Ascending aorta (tissue), 2 donors: ENCODE results near the gene GRIFIN. TPM values are rescaled to one million over a fixed set of nuclear protein-coding genes. Genes with fewer than 3 reads are reported as not detected.

Source experiments
- DNase-seq, 2 donors: peaks; one replicate each; pipeline ENCODE4 v3.0.0-alpha.2; 2019; ENCODE audit warnings: low spot score in 2 of 2
- H3K27ac ChIP-seq, 2 donors: fragments of 200-600 bp; sonication (generic); one replicate each; pipeline ENCODE4 v1.5.1; 2016 to 2017; ENCODE audit warnings: mild to moderate bottlenecking in 1 of 2
- H3K27me3 ChIP-seq: fragments of 200-600 bp; sonication (generic); one replicate; pipeline ENCODE4 v1.5.1; 2017
- H3K36me3 ChIP-seq, 2 donors: fragments of 200-600 bp; sonication (generic); one replicate each; pipeline ENCODE4 v1.5.1; 2016
- H3K4me1 ChIP-seq, 2 donors: fragments of 200-600 bp; sonication (generic); one replicate each; pipeline ENCODE4 v1.5.1; 2016 to 2017; ENCODE audit warnings: mild to moderate bottlenecking in 1 of 2
- H3K4me3 ChIP-seq, 2 donors: fragments of 200-600 bp; sonication (generic); one replicate each; pipeline ENCODE4 v1.5.1; 2016 to 2017; ENCODE audit warnings: mild to moderate bottlenecking in 1 of 2
- H3K9me3 ChIP-seq, 2 donors: fragments of 200-600 bp; sonication (generic); one replicate each; pipeline ENCODE4 v1.5.1; 2016
- CTCF ChIP-seq, 3 experiments: fragments of 200-600 bp in 2 of 3; fragments of 450-650 bp in 1 of 3; sonication (generic) in 2 of 3; IDR thresholded peaks; one replicate each; pipeline ENCODE4 v1.5.1; 2016 to 2019; ENCODE audit warnings: antibody characterized with exemption in 3 of 3, mild to moderate bottlenecking in 1 of 3, moderate library complexity in 1 of 3
- intact Hi-C: fragments of 100-400 bp; cut with DNase I; formaldehyde crosslinking; loops from one replicate; pipeline ENCODE4 v1.15.1; 2023
- total RNA-seq: library from RNA; depleted of rRNA; stranded (reverse); fragments of >200 nt; gene quantifications from one replicate; pipeline ENCODE4 v1.1.0, GENCODE V29; 2016

GRIFIN gene
- total RNA-seq, 1 donor from 2014 or later = not detected

- intact Hi-C loops = loop anchor here (2.0 to 5.0 kb wide), 2 partner anchors 30 to 39 kb away; partner anchors contain the start of genes BRAT1 and IQCE
- DNase-seq = no peak
- H3K36me3 ChIP-seq = no peaks in the 10 kb centered on the region
Observed at GRCh38 chr7:2518737-2519118, 42.5 kb upstream of the GRIFIN start.

GRCh38 chr7:2517678-2518507, 41.7 kb upstream of the GRIFIN start:
- Histone ChIP-seq H3K4me3 (no peak overlapping the region), H3K4me1 (peaks cover 6 to 13% of the 10 kb centered on the region in 2 donors), H3K27ac (no peak overlapping the region), H3K36me3 (no peaks in the 10 kb centered on the region), H3K9me3 (no peaks in the 10 kb centered on the region), H3K27me3 (peaks cover 9% of the 10 kb centered on the region)
- no peak for DNase-seq
- intact Hi-C loops = loop anchor here (2.0 to 5.0 kb wide), 3 partner anchors 29 to 41 kb away; partner anchors contain the start of genes BRAT1, GRIFIN and IQCE
- TF ChIP-seq CTCF (IDR thresholded peaks at IDR 0.05) = no peak

More at GRCh38 chr7:2518737-2519118, 42.5 kb upstream of the GRIFIN start:
- Histone ChIP-seq H3K27ac (no peak overlapping the region), H3K4me1 (peaks cover 6 to 20% of the 10 kb centered on the region in 2 donors), H3K27me3 (peaks cover 12% of the 10 kb centered on the region), H3K4me3 (peak overlapping the region; percentile 72 to 74), H3K9me3 (no peaks in the 10 kb centered on the region)
- no peak for TF ChIP-seq CTCF (IDR thresholded peaks at IDR 0.05)

GRCh38 chr7:2517026-2517425, 40.8 kb upstream of the GRIFIN start:
- Histone ChIP-seq H3K27ac (no peak overlapping the region), H3K27me3 (peaks cover 5% of the 10 kb centered on the region), H3K4me1 (peaks cover 6 to 7% of the 10 kb centered on the region in 2 donors), H3K9me3 (no peaks in the 10 kb centered on the region), H3K36me3 (no peaks in the 10 kb centered on the region), H3K4me3 (no peak overlapping the region)
- intact Hi-C loops = loop anchor here (2.0 to 5.0 kb wide), 2 partner anchors 40 kb away; partner anchors contain the start of genes BRAT1, GRIFIN and IQCE
- no peak for DNase-seq
- TF ChIP-seq CTCF (IDR thresholded peaks at IDR 0.05) = no peak

DNA sequence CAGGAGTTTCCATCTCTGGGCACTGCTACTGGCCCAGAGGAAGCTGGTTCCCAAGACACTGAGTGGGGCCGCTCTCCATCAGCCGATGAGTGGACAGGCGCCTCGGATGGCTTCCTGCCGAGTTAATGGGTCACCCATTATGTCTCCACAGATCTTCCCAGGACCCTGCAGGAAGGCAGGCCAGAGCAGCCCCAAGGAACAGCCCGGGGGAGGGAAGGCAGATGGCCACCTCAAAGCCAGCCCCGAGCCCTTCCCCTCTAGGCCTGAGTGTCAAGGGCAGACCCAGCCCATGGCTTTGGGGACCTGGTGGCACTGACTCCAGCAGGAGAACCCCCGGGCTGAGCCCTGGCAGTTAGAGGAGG, 40.0 kb upstream of the GRIFIN start:
- intact Hi-C loops = loop anchor here (2.0 to 5.0 kb wide), 2 partner anchors 39 to 41 kb away; partner anchors contain the start of genes BRAT1, GRIFIN and IQCE
- DNase-seq = no peak
- peaks cover 6 to 12% of the 10 kb centered on the region in 2 donors for H3K4me1 ChIP-seq
- no peak for TF ChIP-seq CTCF (IDR thresholded peaks at IDR 0.05)
- H3K36me3 ChIP-seq = no peaks in the 10 kb centered on the region
- no peak overlapping the region for H3K27ac ChIP-seq
- no peak overlapping the region for H3K4me3 ChIP-seq
- H3K27me3 ChIP-seq = peaks cover under 1% of the 10 kb centered on the region
- H3K9me3 ChIP-seq = no peaks in the 10 kb centered on the region

DNA sequence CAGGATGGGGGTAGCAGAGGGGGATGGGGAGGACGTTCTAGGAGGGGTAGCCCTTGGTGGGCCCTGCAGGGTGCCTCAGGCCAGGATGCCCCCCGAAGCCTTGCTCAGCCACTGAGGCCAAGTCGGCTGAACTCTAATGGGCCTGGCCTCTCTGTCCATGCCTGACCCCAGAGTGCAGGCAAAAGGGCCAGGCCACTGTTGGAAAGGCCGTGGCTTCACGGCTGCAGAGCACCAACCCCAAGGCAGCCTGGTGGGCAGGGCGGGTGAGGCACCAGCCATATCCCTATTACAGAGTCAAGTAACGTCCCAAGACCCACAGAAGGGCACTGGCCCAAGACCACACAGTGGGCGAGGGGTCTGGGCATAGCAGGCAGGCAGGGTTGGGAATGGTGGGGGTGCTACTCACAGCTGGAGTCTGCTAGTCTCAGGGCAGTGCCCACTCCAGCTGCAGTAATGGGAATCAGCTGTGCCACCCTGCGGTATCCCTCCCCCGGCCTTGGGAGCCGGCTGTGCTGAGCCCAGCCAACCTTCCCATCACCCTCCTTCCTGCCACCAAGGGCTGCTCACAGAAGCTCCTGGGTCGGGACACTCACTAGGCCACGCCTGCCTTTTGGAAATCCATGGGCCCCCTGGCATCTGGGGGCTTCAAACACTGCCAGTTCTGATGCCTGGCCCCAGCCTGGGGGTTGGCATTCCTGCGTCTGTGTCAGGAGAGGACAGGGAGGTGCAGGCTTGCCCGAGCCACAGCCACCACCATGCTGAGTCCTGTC, 39.4 kb upstream of the GRIFIN start:
- DNase-seq = no peak
- H3K9me3 ChIP-seq = no peaks in the 10 kb centered on the region
- no peaks in the 10 kb centered on the region for H3K36me3 ChIP-seq
- intact Hi-C loops = loop anchor here (2.0 to 5.0 kb wide), 2 partner anchors 39 to 42 kb away; partner anchors contain the start of genes BRAT1, GRIFIN and IQCE
- no peak overlapping the region for H3K27ac ChIP-seq
- H3K4me1 ChIP-seq = peaks cover 6 to 10% of the 10 kb centered on the region in 2 donors
- H3K4me3 ChIP-seq = no peak overlapping the region
- no peak for TF ChIP-seq CTCF (IDR thresholded peaks at IDR 0.05)
- no peaks in the 10 kb centered on the region for H3K27me3 ChIP-seq
